A172 (cell line): ENCODE data around the gene ZBTB21. TPM values are rescaled to one million over a fixed set of nuclear protein-coding genes. Genes with fewer than 3 reads are reported as not detected.
"Not testable (repeated sequence)": the region's sequence is repeated elsewhere in the genome, so short reads cannot be mapped to it uniquely, and the experiment has no call there.

ENCODE experiments used
- DNase-seq: peaks from one replicate; pipeline ENCODE4 v3.0.0-alpha.2; 2015; ENCODE audit warnings: low spot score
- total RNA-seq: library from RNA; depleted of rRNA; stranded (reverse); fragments of >200 nt; shearing (Covaris generic); gene quantifications from 2 replicates; pipeline ENCODE4 v1.2.3, GENCODE V29; 2014

ZBTB21 gene
- total RNA-seq, 1 experiment from 2014 or later = 15.2 TPM

- no peak for DNase-seq
Observed at GRCh38 chr21:42019101-42019605, 9.0 kb upstream of the ZBTB21 start.

DNA sequence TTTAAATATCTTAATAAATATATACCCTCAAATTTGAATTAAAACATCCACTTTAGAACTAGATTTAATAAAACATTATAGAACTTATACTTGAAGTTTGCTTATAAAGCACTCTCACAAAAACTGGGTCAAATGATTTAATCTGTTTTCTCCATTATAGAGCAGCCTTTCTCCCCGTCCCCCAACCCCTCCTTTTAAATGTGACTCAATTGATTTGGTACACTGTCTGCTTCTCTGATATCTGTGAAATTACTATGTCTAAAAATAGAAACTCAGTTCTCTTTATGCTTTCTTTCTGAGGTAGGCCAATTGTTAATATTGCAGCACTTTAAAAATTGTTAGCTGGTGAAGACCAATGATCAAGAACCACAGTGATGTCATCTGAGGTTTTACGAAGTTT lies 6.9 kb upstream of the ZBTB21 start:
- DNase-seq = no peak

DNA sequence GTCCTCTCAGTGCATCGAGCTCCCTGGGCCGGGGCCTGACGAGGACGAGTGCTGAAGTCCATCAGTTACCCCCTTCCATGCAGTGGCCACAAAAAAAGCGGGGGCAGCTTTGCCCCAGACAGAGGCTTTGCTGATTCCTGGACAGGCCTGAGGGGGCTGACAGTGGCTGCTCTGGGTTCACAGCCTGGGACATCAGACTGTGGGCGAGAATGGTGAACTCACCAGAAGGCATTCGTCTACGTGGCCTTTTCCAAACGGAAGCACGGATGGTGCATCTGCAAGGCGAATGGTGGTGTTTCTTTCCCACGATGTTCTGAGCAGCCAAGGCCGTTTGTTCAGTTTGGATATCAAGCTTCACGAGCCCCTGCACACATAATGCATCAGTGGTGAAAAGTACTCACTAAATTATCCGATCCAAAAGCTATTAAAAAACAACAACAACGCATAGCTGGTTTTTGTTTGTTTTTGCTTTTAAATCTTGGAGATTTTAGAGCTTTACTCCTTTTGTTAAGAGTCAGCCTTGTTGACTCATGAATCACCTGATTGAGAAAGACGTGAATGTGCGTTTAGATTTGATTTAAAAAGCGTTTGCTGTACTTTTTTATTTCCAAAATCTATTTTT lies 6.3 kb upstream of the ZBTB21 start:
- no peak for DNase-seq

- no peak for DNase-seq
Observed at GRCh38 chr21:42013931-42014330, 3.8 kb upstream of the ZBTB21 start.

- no peak for DNase-seq
Observed at GRCh38 chr21:42013376-42013775, 3.2 kb upstream of the ZBTB21 start.

DNA sequence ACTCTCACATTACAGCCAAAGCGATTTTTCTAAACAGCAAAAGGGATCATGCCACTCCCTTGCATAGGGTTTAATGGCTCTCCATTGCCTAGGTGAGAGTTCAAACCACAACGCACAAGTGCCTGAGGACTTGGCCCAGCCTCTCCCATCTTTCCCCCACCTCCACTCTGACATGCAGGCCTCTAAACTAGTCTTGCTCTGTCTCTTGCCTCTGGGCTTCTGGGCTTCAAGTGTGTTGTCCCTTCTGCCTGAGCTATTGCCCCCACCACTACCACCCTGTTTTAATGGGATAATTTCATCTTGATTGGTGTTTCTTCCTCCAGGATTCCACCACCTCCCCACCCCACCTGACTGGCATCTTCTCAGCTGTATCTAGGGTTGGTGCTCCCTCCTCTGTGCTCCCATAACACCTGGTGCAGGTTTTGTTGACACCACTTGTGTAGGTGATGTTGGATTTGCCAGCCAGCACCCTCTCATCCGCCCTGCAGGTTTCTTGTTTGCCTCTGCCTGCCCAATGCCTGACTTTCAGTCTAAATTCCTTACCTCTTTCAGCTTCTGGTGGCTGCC lies 2.7 kb upstream of the ZBTB21 start:
- no peak for DNase-seq

- DNase-seq = no peak
Observed at GRCh38 chr21:42012344-42012743, 2.2 kb upstream of the ZBTB21 start.

DNA sequence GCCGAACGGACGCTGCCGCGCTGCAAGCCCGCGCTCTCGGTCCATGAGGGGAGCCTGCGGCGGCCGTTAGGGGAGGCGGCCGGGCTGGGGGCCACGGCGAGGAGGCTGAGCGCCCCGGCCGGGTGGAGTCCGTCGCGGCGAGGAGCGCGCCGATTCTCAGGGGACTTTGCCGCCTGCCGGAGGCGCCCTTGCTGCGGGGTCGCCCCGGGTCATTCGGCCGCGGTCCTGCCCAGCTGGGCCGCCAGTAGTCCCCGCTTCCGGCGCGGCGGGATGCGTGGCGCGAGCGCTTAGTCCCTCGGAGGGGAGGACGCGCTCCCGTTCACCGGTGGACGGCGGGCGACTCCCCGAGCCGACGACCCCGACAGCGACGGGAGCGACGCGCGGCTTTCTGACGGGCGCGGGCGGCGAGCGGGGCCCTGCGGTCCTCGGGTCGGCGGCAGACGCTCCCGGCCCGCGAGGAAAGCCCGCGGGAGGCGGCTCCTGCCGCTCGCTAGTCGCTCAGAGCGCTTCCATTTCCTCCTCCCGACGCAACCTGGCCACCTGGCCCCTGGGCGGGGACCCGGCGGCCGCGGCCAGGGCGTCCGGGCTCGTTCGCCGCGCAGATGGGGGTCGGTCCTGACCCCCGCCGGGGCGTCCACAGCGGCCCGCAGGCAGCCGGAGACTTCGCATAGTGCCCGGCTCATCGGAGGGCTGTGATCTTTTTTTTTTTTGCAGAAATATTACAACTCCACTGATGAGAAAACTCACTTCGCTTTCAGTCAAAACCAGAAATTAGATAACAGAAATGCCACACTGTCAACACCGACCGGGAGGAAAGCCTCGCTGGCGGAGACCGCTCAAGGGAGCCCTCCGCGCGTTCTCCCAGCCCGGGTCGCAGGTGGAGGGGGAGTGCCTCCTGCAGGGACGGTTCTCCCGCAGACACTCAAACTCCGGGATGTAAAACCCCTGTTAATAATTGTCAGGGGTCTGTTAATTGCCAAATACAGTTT lies 641 bp upstream of the ZBTB21 start:
- DNase-seq = no peak

GRCh38 chr21:42009018-42009830 lies 936 bp downstream of the ZBTB21 start:
- DNase-seq = peak; percentile 41

DNA sequence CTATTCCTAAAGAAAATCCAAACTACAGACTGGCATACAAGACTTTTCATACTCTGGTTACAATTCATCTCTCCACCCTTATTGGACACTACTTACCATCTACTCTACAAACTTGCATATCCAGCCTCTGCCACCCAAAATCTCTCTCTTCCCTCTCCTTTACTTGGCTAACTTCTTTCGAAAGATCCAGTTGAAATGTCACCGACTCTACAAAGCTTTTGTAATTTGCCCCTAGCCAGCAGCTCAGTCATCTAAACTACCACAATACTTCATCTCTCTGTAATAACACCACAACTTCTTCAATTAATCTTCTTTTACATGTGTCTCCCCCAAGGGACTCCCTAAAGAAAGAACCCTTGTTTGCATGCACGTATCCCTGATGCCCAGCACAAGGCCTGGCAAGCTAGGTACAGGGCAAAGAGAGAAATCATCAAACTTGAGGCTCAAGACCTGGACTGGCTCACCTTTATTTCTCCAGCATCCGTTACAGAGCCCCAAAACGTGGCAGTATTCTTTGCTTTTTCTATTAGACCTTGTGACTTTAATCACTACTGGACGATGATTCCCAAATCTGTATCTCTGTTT lies 2.7 kb downstream of the ZBTB21 start:
- DNase-seq = no peak

DNA sequence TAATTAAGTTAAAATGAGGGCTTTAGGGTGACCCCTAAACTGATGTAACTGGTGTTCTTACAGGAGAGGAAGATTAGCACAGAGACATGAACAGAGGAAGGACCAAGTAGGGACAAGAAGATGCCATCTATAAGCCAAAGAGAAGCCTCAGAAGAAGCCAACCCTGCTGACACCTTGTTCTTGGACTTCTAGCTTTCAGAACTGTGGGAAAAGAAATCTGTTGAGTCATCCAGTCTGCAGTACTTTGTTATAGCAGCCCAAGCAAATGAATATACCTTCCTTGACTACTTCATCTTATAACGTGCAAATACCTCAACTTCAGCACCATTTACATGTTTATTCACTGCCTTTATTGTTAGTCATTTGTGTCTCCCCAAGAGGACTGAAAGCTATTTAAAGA lies 3.4 kb downstream of the ZBTB21 start:
- DNase-seq = no peak

GRCh38 chr21:42004406-42005199 lies 5.6 kb downstream of the ZBTB21 start:
- DNase-seq = no peak

DNA sequence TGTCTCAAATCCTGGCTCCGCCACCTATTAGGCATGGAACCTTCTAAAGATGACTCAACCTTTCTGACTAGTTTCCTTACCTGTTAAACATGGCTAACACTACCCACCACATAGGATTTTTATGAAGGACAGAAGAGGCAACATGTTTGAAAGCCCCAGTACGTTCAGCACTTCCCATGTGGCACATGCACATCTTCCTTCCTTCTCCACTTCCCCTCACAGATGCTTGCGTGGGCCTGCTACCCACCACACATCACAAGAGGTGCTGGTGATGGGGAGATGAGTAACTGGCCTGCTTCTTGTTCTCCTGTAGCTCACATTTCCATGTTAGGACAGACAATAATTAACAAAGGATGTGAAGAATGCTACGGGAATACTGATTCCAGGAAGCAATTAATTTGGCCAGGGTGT lies 7.1 kb downstream of the ZBTB21 start:
- DNase-seq = no peak

- peak; percentile 87 for DNase-seq
Observed at GRCh38 chr21:42002421-42002958, 7.7 kb downstream of the ZBTB21 start.

GRCh38 chr21:42001781-42002180 lies 8.4 kb downstream of the ZBTB21 start:
- no peak for DNase-seq

DNA sequence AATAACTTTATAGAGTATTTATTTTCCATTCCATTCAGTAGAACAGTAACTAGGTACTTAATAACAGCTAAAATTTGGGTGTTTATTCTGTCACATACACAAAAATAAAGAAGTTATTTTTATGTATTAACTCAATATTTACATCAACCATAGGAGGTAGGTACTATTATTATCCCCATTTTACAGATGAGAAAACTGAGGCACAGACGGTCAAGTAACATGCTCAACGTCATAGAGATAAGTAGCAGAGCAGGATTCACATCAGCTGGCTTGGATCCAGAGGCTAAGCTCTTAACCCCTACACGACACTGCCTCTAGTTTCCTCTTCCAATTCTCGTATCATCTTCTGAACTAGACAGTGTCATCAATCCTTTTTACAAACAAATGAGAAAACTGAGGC lies 9.3 kb downstream of the ZBTB21 start:
- no peak for DNase-seq

DNA sequence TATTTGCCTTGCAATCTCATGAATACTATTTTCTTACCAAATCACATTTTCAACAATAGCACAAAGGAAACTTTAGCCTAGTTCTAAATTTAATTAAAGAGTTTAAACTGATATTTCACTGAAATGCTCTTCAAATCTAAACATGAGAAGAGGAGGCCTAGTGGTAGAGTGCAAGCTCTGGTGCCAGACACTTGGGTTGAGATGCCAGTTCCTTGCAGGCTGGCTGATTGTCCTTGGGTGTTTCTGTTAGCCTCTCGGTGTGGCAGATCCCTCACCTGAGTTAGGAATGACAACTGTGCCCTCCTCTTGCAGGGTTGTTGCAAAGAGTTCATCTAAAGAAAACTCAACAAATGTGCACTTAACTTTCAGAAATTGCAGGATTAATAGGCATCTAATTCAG lies 12.5 kb downstream of the ZBTB21 start:
- no peak for DNase-seq

GRCh38 chr21:41995577-41995976 lies 14.6 kb downstream of the ZBTB21 start:
- DNase-seq = no peak

- DNase-seq = not testable (repeated sequence)
Observed at GRCh38 chr21:41994613-41995012, 15.5 kb downstream of the ZBTB21 start.

DNA sequence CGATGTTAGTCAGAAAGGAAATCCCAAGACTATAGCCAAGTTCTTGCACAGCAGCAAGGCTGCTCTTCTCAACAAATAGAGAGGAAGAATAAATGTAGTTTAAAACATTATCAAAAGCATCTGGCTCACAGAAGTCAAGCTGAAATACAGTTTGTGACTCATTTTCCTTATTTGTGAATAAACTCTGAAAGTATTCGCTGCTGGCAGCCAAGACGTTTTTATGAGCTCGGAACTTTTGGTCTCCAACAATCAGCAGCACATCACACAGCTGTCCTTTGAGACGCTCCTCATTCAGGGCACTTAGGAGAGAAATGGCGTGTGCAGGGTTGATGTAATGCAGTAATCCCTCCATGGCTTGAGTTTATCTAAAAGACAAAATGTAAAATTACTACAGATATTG lies 16.4 kb downstream of the ZBTB21 start:
- no peak for DNase-seq
